ENCODE results near the gene ADIG. TPM values are rescaled to one million over a fixed set of nuclear protein-coding genes. Genes with fewer than 3 reads are reported as not detected.

Gene ADIG
- total and polyA plus RNA-seq, 2 of the 8 experiments (the other 6 are each of a cell fraction or from before 2014, with no cell fraction given), result not detected

GRCh38 chr20:38563802-38564431 lies 17.1 kb upstream of the ADIG start:
- CTCF ChIA-PET (ENCODE audit: partially characterized antibody), result interaction anchor here (0.7 to 0.8 kb wide), 2 partner anchors 23 to 39 kb away, joined by 3 read pairs; no protein-coding TSS in a partner anchor
- FAIRE-seq (no peak), DNase-seq (ENCODE audit: low read depth in 1 of 2, low spot score in 2 of 2) (no peak)
- H3K18ac ChIP-seq (ENCODE audit: extremely low read depth, low read length), result no peak overlapping the region
- no peaks in the 10 kb centered on the region for H3K27me3 ChIP-seq (replicated peaks in 1 of 4; ENCODE audit: control insufficient read depth in 3 of 4, extremely low read depth in 1 of 4, insufficient read depth in 3 of 4, low read length in 3 of 4)
- no peaks in the 10 kb centered on the region for H3K4me1 ChIP-seq (replicated peaks in 1 of 4; ENCODE audit: control insufficient read depth in 3 of 4, insufficient read depth in 4 of 4, low read length in 3 of 4)
- H4K20me1 ChIP-seq (replicated peaks in 1 of 2; ENCODE audit: control insufficient read depth in 1 of 2, insufficient read depth in 2 of 2, low read length in 2 of 2), result no peaks in the 10 kb centered on the region
- H3K23ac ChIP-seq (ENCODE audit: insufficient read length), result no peak overlapping the region
- no peak overlapping the region for H2BK15ac ChIP-seq (ENCODE audit: low read length)
- no peak for TF ChIP-seq CHD1 (IDR thresholded peaks at IDR 0.05; ENCODE audit: low read depth, low read length)
- no peak for TF ChIP-seq POLR2A (IDR thresholded peaks at IDR 0.05; ENCODE audit: control extremely low read depth in 1 of 2, low read depth in 2 of 2, low read length in 2 of 2)
- no peak for TF ChIP-seq USF2 (IDR thresholded peaks at IDR 0.05; ENCODE audit: low read length)
- no peak for TF ChIP-seq CBX8 (IDR thresholded peaks at IDR 0.05; ENCODE audit: borderline replicate concordance, low read depth, low read length)
- TF ChIP-seq POLR2AphosphoS5 (IDR thresholded peaks at IDR 0.05; ENCODE audit: low read depth, low read length), result no peak
- no peak for TF ChIP-seq BCL11A (IDR thresholded peaks at IDR 0.05; ENCODE audit: low read depth in 2 of 2, low read length in 2 of 2)
- no peak for TF ChIP-seq KDM1A (IDR thresholded peaks at IDR 0.05; ENCODE audit: borderline replicate concordance, low read length)
- no peak overlapping the region for H2BK120ac ChIP-seq (replicated peaks; ENCODE audit: low read depth, low read length)
- H3K36me3 ChIP-seq (ENCODE audit: control insufficient read depth in 2 of 4, insufficient read depth in 4 of 4, low read length in 3 of 4), result peaks cover 0 to 7% (median 2%) of the 10 kb centered on the region in 4 experiments; a peak in 4 of 8 replicates
- no peak overlapping the region for H3K56ac ChIP-seq (replicated peaks; ENCODE audit: insufficient read length, low read depth, low read length)
- no peak overlapping the region for H2BK5ac ChIP-seq (ENCODE audit: low read depth, low read length)
- no peak overlapping the region for H2BK20ac ChIP-seq (ENCODE audit: low read length)
- POLR2A ChIA-PET (ENCODE audit: partially characterized antibody), result interaction anchor here (0.8 to 1.3 kb wide), 2 partner anchors 9 to 362 kb away, joined by 3 to 4 read pairs; no protein-coding TSS in a partner anchor
- H4K5ac ChIP-seq (ENCODE audit: insufficient read length, low read depth, low read length), result no peak overlapping the region
- H4K8ac ChIP-seq (ENCODE audit: extremely low read depth, insufficient read depth, low read length), result no peak overlapping the region
- H3K4me2 ChIP-seq (ENCODE audit: insufficient read depth in 1 of 2, low read depth in 2 of 2, low read length in 2 of 2), result no peak overlapping the region
- H3K4ac ChIP-seq (replicated peaks; ENCODE audit: insufficient read length, low read depth, low read length), result no peak overlapping the region
- H4K91ac ChIP-seq (replicated peaks; ENCODE audit: insufficient read length, low read length), result no peak overlapping the region
- H2AK5ac ChIP-seq (ENCODE audit: low read depth, low read length), result no peak overlapping the region
- no peak overlapping the region for H3K14ac ChIP-seq (ENCODE audit: insufficient read length)
- no peaks in the 10 kb centered on the region for H3K23me2 ChIP-seq (ENCODE audit: low read depth, low read length)
- H3K4me3 ChIP-seq (ENCODE audit: extremely low read depth in 1 of 4, insufficient read depth in 2 of 4, low read depth in 3 of 4, low read length in 4 of 4), result no peak overlapping the region
- no peak overlapping the region for H2AFZ ChIP-seq (ENCODE audit: low read length)
- 94% methylated on average over 6 of the region's 6 CpGs; no CpG with 5 or more reads in 1 of the 2 experiments for WGBS, 2 experiments (ENCODE audit: extremely low coverage in 1 of 2, insufficient coverage in 1 of 2, insufficient read length in 1 of 2, insufficient replicate concordance in 2 of 2, low coverage in 1 of 2, low lambda C conversion rate in 2 of 2, missing lambda C conversion rate in 1 of 2)
- no peaks in the 10 kb centered on the region for H3K9me3 ChIP-seq (ENCODE audit: insufficient read depth in 2 of 2, low read depth in 1 of 2, low read length in 1 of 2)
- H3K79me1 ChIP-seq (ENCODE audit: low read depth, low read length), result no peaks in the 10 kb centered on the region
- H3K9ac ChIP-seq (replicated peaks in 1 of 4; ENCODE audit: extremely low read depth in 1 of 4, low read depth in 3 of 4, low read length in 3 of 4), result no peak overlapping the region
- no peak overlapping the region for H3K27ac ChIP-seq (ENCODE audit: low read depth, low read length)
- no peaks in the 10 kb centered on the region for H3K79me2 ChIP-seq (ENCODE audit: control insufficient read depth in 1 of 2, insufficient read depth in 2 of 2, low read length in 2 of 2)
- H2BK12ac ChIP-seq (ENCODE audit: low read depth, low read length), result no peak overlapping the region
